Neural crest cell (in vitro differentiated cells): ENCODE data around the gene ING5. TPM values are rescaled to one million over a fixed set of nuclear protein-coding genes. Genes with fewer than 3 reads are reported as not detected.

Experiments used
- DNase-seq: peaks from one replicate; pipeline ENCODE4 v3.0.0; 2021; ENCODE audit warnings: low read depth, mixed read lengths, low spot score
- H3K27ac Mint-ChIP-seq: one replicate; pipeline ENCODE4 v1.8.0; 2021; ENCODE audit warnings: mild to moderate bottlenecking, mixed read lengths; ENCODE audit not compliant: unreplicated experiment
- H3K27me3 Mint-ChIP-seq: 2 replicates; pipeline ENCODE4 v1.8.0; 2021; ENCODE audit warnings: low read depth, mild to moderate bottlenecking, mixed read lengths
- H3K36me3 Mint-ChIP-seq: 2 replicates; pipeline ENCODE4 v1.8.0; 2021; ENCODE audit warnings: low read depth, mild to moderate bottlenecking, mixed read lengths
- H3K4me1 Mint-ChIP-seq: 2 replicates; pipeline ENCODE4 v1.8.0; 2021; ENCODE audit warnings: mixed read lengths
- H3K4me3 Mint-ChIP-seq: one replicate; pipeline ENCODE4 v1.8.0; 2021; ENCODE audit warnings: mild to moderate bottlenecking, mixed read lengths
- H3K9me3 Mint-ChIP-seq: 2 replicates; pipeline ENCODE4 v1.8.0; 2021; ENCODE audit warnings: mixed read lengths
- CTCF ChIP-seq: fragments of 200-600 bp; sonication (generic); conservative IDR thresholded peaks from 2 replicates; pipeline ENCODE4 v1.5.0; 2021; ENCODE audit warnings: antibody characterized with exemption, mild to moderate bottlenecking
- total RNA-seq: library from RNA; stranded (reverse); gene quantifications from 2 replicates; pipeline ENCODE4 v1.2.1, GENCODE V29; 2021

ING5 gene
- total RNA-seq, 1 donor from 2014 or later = 61.9 TPM

GRCh38 chr2:241655516-241656189 is 46.2 kb upstream of the ING5 start:
- Mint-ChIP-seq H3K27ac (no peak overlapping the region), H3K4me3 (no peak overlapping the region), H3K9me3 (no peaks in the 10 kb centered on the region), H3K27me3 (no peaks in the 10 kb centered on the region), H3K36me3 (peaks cover 6% of the 10 kb centered on the region), H3K4me1 (no peaks in the 10 kb centered on the region)
- no peak for DNase-seq
- no peak for TF ChIP-seq CTCF

DNA sequence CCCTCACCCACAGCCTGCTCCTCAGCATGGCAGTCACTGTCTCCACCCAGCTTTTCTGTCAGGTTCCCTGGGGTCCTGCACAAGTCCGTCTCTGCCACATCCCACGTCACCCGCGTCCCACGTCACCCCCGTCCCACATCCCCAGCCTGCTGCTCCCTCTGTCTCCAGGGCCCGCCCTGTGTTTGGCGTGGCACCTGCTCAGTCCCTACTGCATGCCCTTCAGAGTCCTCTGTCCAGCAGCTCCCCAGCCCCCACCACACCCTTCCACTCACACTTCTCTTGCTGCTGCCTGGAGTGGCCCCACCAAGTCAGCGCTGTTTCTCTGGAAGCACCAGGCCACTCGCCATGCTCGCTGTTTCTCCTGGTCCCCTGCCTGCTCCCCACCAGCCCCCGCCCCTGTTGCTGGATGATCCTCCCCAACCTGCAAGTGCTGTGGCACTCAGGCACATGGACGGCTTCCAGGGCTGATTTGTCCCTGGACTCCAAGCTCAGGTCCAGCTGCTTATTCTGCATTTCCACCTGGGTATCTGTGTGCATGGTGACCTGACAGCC is 45.6 kb upstream of the ING5 start:
- Mint-ChIP-seq H3K27me3 (no peaks in the 10 kb centered on the region), H3K36me3 (peaks cover 6% of the 10 kb centered on the region), H3K4me3 (no peak overlapping the region), H3K9me3 (no peaks in the 10 kb centered on the region), H3K4me1 (no peaks in the 10 kb centered on the region), H3K27ac (no peak overlapping the region)
- no peak for DNase-seq
- no peak for TF ChIP-seq CTCF

DNA sequence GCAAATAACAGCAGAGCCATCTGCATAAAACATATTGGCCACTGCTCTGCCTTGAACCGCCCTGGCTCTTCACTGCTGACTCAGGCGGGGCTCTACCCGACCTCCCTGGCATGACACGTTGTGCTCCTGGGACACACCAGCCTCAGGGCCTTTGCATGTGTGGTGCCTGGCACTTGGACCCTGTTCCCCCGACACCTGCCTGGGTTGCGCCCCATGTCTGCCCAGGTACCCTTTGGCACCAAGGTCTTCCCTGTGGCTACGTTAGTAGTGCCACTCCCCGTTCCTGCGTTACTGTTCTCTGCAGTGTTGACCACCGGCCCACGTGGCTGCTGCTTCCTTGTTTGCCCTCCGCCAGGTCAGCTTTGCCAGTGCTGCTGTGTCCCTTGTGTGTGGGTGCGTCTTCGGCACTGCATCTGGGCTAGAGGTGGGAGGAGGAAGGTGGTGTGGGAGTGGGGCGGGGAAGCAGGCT is 44.0 kb upstream of the ING5 start:
- Mint-ChIP-seq H3K9me3 (no peaks in the 10 kb centered on the region), H3K27ac (no peak overlapping the region), H3K4me1 (no peaks in the 10 kb centered on the region), H3K36me3 (no peaks in the 10 kb centered on the region), H3K27me3 (no peaks in the 10 kb centered on the region), H3K4me3 (no peak overlapping the region)
- no peak for DNase-seq
- no peak for TF ChIP-seq CTCF

DNA sequence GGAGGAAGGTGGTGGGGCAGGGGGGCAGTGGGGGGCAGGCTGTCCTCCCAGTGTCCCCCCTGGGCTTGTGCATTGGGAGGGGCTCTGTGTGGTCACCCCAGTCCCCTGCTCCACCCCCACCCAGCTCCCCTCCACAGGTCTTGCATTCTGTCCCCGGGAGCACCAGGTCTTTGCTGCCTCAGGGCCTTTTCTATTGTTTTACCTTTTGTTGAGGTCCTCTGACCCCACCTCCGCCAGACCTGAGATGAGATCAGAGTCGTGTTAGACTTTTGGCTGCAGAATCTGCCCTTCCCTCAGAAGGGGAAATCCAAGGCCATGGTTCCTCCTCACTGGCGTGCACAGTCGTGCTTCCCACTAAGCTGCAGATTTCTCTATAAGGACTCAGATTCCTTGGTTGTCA is 43.5 kb upstream of the ING5 start:
- no peaks in the 10 kb centered on the region for H3K4me1 Mint-ChIP-seq
- TF ChIP-seq CTCF = no peak
- no peak overlapping the region for H3K4me3 Mint-ChIP-seq
- H3K36me3 Mint-ChIP-seq = no peaks in the 10 kb centered on the region
- DNase-seq = no peak
- no peaks in the 10 kb centered on the region for H3K27me3 Mint-ChIP-seq
- H3K27ac Mint-ChIP-seq = no peak overlapping the region
- no peaks in the 10 kb centered on the region for H3K9me3 Mint-ChIP-seq

- Mint-ChIP-seq H3K36me3 (no peaks in the 10 kb centered on the region), H3K4me1 (no peaks in the 10 kb centered on the region), H3K9me3 (no peaks in the 10 kb centered on the region), H3K27ac (no peak overlapping the region), H3K27me3 (no peaks in the 10 kb centered on the region), H3K4me3 (peak overlapping the region; percentile 5)
- peak; percentile 72 for TF ChIP-seq CTCF
- DNase-seq = peak; percentile 56
These were observed 42.6 kb upstream of the ING5 start for GRCh38 chr2:241659150-241659739.
